GM23338 (cell line): Measurements from ENCODE around the gene DPYD. TPM values are rescaled to one million over a fixed set of nuclear protein-coding genes. Genes with fewer than 3 reads are reported as not detected.

ENCODE experiments used
- ATAC-seq: fragments of 200-7000 bp; cut with Tn5 transposase; 3 replicates; pipeline ENCODE4 v1.9.1; 2020
- DNase-seq: peaks from one replicate; pipeline ENCODE4 v3.0.0-alpha.2; 2015; ENCODE audit warnings: low spot score
- H2AFZ ChIP-seq: fragments of 200-600 bp; sonication (generic); 2 replicates; pipeline ENCODE4 v1.8.0; 2016; ENCODE audit warnings: antibody characterized with exemption, mild to moderate bottlenecking, moderate library complexity
- H3F3A ChIP-seq: fragments of 200-600 bp; sonication (generic); replicated peaks from 2 replicates; pipeline ENCODE4 v1.8.0; 2017; ENCODE audit warnings: antibody characterized with exemption, mixed run types, low read depth
- H3K27ac ChIP-seq: fragments of 200-600 bp; sonication (generic); 2 replicates; pipeline ENCODE4 v1.6.1; 2016; ENCODE audit warnings: low read depth
- H3K27me3 ChIP-seq: fragments of 200-600 bp; sonication (generic); 2 replicates; pipeline ENCODE4 v1.8.0; 2016; ENCODE audit warnings: mild to moderate bottlenecking, mixed run types, moderate library complexity; ENCODE audit not compliant: insufficient read depth
- H3K36me3 ChIP-seq: fragments of 200-600 bp; sonication (generic); 2 replicates; pipeline ENCODE4 v1.8.0; 2016; ENCODE audit warnings: mild to moderate bottlenecking; ENCODE audit not compliant: insufficient read depth
- H3K4me1 ChIP-seq: fragments of 200-600 bp; sonication (generic); 2 replicates; pipeline ENCODE4 v1.8.0; 2016; ENCODE audit warnings: mild to moderate bottlenecking, moderate library complexity; ENCODE audit not compliant: insufficient read depth
- H3K4me2 ChIP-seq: fragments of 200-600 bp; sonication (generic); 2 replicates; pipeline ENCODE4 v1.7.1; 2017; ENCODE audit warnings: mixed run types
- H3K4me3 ChIP-seq: fragments of 200-600 bp; sonication (generic); 2 replicates; pipeline ENCODE4 v1.6.1; 2016; ENCODE audit warnings: mixed run types
- H3K79me2 ChIP-seq: fragments of 200-600 bp; sonication (generic); replicated peaks from 2 replicates; pipeline ENCODE4 v1.8.0; 2017; ENCODE audit warnings: mild to moderate bottlenecking; ENCODE audit not compliant: insufficient read depth
- H3K9me2 ChIP-seq: fragments of 200-600 bp; sonication (generic); 2 replicates; pipeline ENCODE4 v1.8.0; 2017; ENCODE audit not compliant: insufficient read depth
- H4K20me1 ChIP-seq: fragments of 200-600 bp; sonication (generic); replicated peaks from 2 replicates; pipeline ENCODE4 v1.8.0; 2017; ENCODE audit warnings: mild to moderate bottlenecking; ENCODE audit not compliant: insufficient read depth
- H3K27ac Mint-ChIP-seq: 2 replicates; pipeline ENCODE4 v1.8.0; 2020; ENCODE audit warnings: inconsistent platforms, mild to moderate bottlenecking, moderate library complexity, mixed read lengths
- H3K27me3 Mint-ChIP-seq: 3 replicates; pipeline ENCODE4 v1.8.0; 2022; ENCODE audit warnings: low read depth, mild to moderate bottlenecking, moderate library complexity, mixed read lengths, inconsistent platforms; ENCODE audit not compliant: insufficient read depth, poor library complexity
- H3K36me3 Mint-ChIP-seq: 3 replicates; pipeline ENCODE4 v1.8.0; 2021; ENCODE audit warnings: low read depth, mild to moderate bottlenecking, inconsistent platforms, moderate library complexity, mixed read lengths
- H3K4me1 Mint-ChIP-seq: 3 replicates; pipeline ENCODE4 v1.8.0; 2020; ENCODE audit warnings: mild to moderate bottlenecking, inconsistent platforms, mixed read lengths
- H3K4me3 Mint-ChIP-seq: 3 replicates; pipeline ENCODE4 v1.8.0; 2021; ENCODE audit warnings: moderate library complexity, mild to moderate bottlenecking, inconsistent platforms, mixed read lengths
- H3K9me3 Mint-ChIP-seq: 3 replicates; pipeline ENCODE4 v1.8.0; 2020; ENCODE audit warnings: moderate library complexity, mild to moderate bottlenecking, inconsistent platforms, mixed read lengths
- CREB1 ChIP-seq: fragments of 250-450 bp; sonication (Bioruptor Pico); IDR thresholded peaks from 2 replicates; pipeline ENCODE4 v1.5.0; 2020; ENCODE audit warnings: low read depth, mild to moderate bottlenecking, moderate library complexity
- CTCF ChIP-seq, 2 experiments: fragments of 200-600 bp in 1 of 2; sonication (generic) in 1 of 2; conservative IDR thresholded peaks; 2 replicates each; pipeline versions ENCODE4 v1.5.1 to v1.6.1; 2016 to 2017; ENCODE audit warnings: antibody characterized with exemption in 2 of 2, low read depth in 2 of 2, mild to moderate bottlenecking in 2 of 2, moderate library complexity in 1 of 2
- JUNB ChIP-seq: IDR thresholded peaks from one replicate; pipeline ENCODE4 v1.6.1; 2016; ENCODE audit warnings: antibody characterized with exemption; ENCODE audit not compliant: unreplicated experiment
- NANOG ChIP-seq: IDR thresholded peaks from 2 replicates; pipeline ENCODE4 v1.6.1; 2016; ENCODE audit warnings: antibody characterized with exemption, borderline replicate concordance
- POLR2AphosphoS5 ChIP-seq: IDR thresholded peaks from 2 replicates; pipeline ENCODE4 v1.6.1; 2016; ENCODE audit warnings: antibody characterized with exemption, low read depth
- STAT1 ChIP-seq: IDR thresholded peaks from one replicate; pipeline ENCODE4 v1.6.1; 2016; ENCODE audit warnings: antibody characterized with exemption; ENCODE audit not compliant: unreplicated experiment
- ZNF331 ChIP-seq: fragments of 250-450 bp; sonication (Bioruptor Pico); IDR thresholded peaks from 2 replicates; pipeline ENCODE4 v1.5.0; 2020; ENCODE audit warnings: low read depth, mild to moderate bottlenecking, moderate library complexity
- polyA plus RNA-seq: library from polyadenylated mRNA; unstranded; fragments of >200 nt; fragmentation: Nextera tagmentation; extraction: Ambion mirVana; gene quantifications from 2 replicates; pipeline ENCODE4 v1.2.1, GENCODE V29; 2016
- total RNA-seq: library from RNA; depleted of rRNA; stranded (reverse); fragments of >200 nt; shearing (Covaris generic); gene quantifications from 2 replicates; pipeline ENCODE4 v1.2.3, GENCODE V29; 2014
- TF ChIP-seq, protein P1 (sequence below): fragments of 250-450 bp; sonication (Bioruptor Pico); IDR thresholded peaks from 2 replicates; pipeline ENCODE4 v1.5.0; 2020; ENCODE audit warnings: mild to moderate bottlenecking, moderate library complexity

DPYD gene
- total and polyA plus RNA-seq, 2 experiments from 2014 or later = 0.50 to 1.6 TPM

- Histone ChIP-seq H3F3A (no peaks in the 10 kb centered on the region), H3K79me2 (no peaks in the 10 kb centered on the region), H2AFZ (no peak overlapping the region), H3K4me3 (no peak overlapping the region), H3K36me3 (no peaks in the 10 kb centered on the region), H4K20me1 (no peaks in the 10 kb centered on the region), H3K27me3 (no peaks in the 10 kb centered on the region), H3K27ac (no peak overlapping the region), H3K4me1 (peaks cover 6% of the 10 kb centered on the region), H3K4me2 (no peak overlapping the region), H3K9me2 (no peaks in the 10 kb centered on the region)
- no peak overlapping the region for H3K4me3 Mint-ChIP-seq
- H3K27ac Mint-ChIP-seq = no peak overlapping the region
- no peaks in the 10 kb centered on the region for H3K36me3 Mint-ChIP-seq
- DNase-seq = no peak
- H3K4me1 Mint-ChIP-seq = peaks cover 4% of the 10 kb centered on the region; the same call in 1 of the 3 replicates
- no peak for ATAC-seq
- H3K9me3 Mint-ChIP-seq = no peaks in the 10 kb centered on the region
- no peaks in the 10 kb centered on the region for H3K27me3 Mint-ChIP-seq
- TF ChIP-seq CTCF (conservative IDR thresholded peaks at IDR 0.05; ENCODE audit: low read depth in 2 of 2) (no peak), CREB1 (no peak), STAT1 (no peak), NANOG (no peak), ZNF331 (no peak), JUNB (no peak), POLR2AphosphoS5 (no peak)
- TF ChIP-seq, protein P1, sequence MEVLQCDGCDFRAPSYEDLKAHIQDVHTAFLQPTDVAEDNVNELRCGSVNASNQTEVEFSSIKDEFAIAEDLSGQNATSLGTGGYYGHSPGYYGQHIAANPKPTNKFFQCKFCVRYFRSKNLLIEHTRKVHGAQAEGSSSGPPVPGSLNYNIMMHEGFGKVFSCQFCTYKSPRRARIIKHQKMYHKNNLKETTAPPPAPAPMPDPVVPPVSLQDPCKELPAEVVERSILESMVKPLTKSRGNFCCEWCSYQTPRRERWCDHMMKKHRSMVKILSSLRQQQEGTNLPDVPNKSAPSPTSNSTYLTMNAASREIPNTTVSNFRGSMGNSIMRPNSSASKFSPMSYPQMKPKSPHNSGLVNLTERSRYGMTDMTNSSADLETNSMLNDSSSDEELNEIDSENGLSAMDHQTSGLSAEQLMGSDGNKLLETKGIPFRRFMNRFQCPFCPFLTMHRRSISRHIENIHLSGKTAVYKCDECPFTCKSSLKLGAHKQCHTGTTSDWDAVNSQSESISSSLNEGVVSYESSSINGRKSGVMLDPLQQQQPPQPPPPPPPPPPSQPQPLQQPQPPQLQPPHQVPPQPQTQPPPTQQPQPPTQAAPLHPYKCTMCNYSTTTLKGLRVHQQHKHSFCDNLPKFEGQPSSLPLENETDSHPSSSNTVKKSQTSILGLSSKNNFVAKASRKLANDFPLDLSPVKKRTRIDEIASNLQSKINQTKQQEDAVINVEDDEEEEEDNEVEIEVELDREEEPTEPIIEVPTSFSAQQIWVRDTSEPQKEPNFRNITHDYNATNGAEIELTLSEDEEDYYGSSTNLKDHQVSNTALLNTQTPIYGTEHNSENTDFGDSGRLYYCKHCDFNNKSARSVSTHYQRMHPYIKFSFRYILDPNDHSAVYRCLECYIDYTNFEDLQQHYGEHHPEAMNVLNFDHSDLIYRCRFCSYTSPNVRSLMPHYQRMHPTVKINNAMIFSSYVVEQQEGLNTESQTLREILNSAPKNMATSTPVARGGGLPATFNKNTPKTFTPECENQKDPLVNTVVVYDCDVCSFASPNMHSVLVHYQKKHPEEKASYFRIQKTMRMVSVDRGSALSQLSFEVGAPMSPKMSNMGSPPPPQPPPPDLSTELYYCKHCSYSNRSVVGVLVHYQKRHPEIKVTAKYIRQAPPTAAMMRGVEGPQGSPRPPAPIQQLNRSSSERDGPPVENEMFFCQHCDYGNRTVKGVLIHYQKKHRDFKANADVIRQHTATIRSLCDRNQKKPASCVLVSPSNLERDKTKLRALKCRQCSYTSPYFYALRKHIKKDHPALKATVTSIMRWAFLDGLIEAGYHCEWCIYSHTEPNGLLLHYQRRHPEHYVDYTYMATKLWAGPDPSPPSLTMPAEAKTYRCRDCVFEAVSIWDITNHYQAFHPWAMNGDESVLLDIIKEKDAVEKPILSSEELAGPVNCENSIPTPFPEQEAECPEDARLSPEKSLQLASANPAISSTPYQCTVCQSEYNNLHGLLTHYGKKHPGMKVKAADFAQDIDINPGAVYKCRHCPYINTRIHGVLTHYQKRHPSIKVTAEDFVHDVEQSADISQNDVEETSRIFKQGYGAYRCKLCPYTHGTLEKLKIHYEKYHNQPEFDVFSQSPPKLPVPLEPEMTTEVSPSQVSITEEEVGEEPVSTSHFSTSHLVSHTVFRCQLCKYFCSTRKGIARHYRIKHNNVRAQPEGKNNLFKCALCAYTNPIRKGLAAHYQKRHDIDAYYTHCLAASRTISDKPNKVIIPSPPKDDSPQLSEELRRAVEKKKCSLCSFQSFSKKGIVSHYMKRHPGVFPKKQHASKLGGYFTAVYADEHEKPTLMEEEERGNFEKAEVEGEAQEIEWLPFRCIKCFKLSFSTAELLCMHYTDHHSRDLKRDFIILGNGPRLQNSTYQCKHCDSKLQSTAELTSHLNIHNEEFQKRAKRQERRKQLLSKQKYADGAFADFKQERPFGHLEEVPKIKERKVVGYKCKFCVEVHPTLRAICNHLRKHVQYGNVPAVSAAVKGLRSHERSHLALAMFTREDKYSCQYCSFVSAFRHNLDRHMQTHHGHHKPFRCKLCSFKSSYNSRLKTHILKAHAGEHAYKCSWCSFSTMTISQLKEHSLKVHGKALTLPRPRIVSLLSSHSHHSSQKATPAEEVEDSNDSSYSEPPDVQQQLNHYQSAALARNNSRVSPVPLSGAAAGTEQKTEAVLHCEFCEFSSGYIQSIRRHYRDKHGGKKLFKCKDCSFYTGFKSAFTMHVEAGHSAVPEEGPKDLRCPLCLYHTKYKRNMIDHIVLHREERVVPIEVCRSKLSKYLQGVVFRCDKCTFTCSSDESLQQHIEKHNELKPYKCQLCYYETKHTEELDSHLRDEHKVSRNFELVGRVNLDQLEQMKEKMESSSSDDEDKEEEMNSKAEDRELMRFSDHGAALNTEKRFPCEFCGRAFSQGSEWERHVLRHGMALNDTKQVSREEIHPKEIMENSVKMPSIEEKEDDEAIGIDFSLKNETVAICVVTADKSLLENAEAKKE (CRISPR knock-in tag) = no peak
Observed at GRCh38 chr1:97451046-97451826, 469.6 kb downstream of the DPYD start.
